ENCODE results near the gene ARHGEF11.

The ARHGEF11 gene

GRCh38 chr1:156912861-156913808 is 132.4 kb downstream of the ARHGEF11 start:
- FAIRE-seq (no peak), DNase-seq (ENCODE audit: insufficient read length, low spot score) (no peak)

- FAIRE-seq (no peak), DNase-seq (ENCODE audit: insufficient read length, low spot score) (no peak)
Observed at GRCh38 chr1:156912310-156912709, 133.2 kb downstream of the ARHGEF11 start.

- no peak for DNase-seq (ENCODE audit: insufficient read length, low spot score)
- FAIRE-seq: no peak
Observed at GRCh38 chr1:156911577-156912298, 133.8 kb downstream of the ARHGEF11 start.

GRCh38 chr1:156910309-156910782 is 135.2 kb downstream of the ARHGEF11 start:
- FAIRE-seq: no peak

GRCh38 chr1:156909671-156910070 is 135.9 kb downstream of the ARHGEF11 start:
- FAIRE-seq (no peak), DNase-seq (ENCODE audit: insufficient read length, low spot score) (no peak)

More at GRCh38 chr1:156910309-156910782, 135.2 kb downstream of the ARHGEF11 start:
- no peak for DNase-seq (ENCODE audit: insufficient read length, low spot score)

GRCh38 chr1:156908955-156909354 is 136.6 kb downstream of the ARHGEF11 start:
- FAIRE-seq: no peak
- DNase-seq (ENCODE audit: insufficient read length, low spot score): no peak

GRCh38 chr1:156908541-156908940 is 137.0 kb downstream of the ARHGEF11 start:
- FAIRE-seq (no peak), DNase-seq (ENCODE audit: insufficient read length, low spot score) (no peak)

- DNase-seq (ENCODE audit: insufficient read length, low spot score) (no peak), FAIRE-seq (no peak)
Observed at GRCh38 chr1:156906206-156906906, 139.2 kb downstream of the ARHGEF11 start.

- DNase-seq (ENCODE audit: insufficient read length, low spot score) (no peak), FAIRE-seq (no peak)
Observed at GRCh38 chr1:156905651-156906050, 139.9 kb downstream of the ARHGEF11 start.

- no peak for FAIRE-seq
- no peak for DNase-seq (ENCODE audit: insufficient read length, low spot score)
Observed at GRCh38 chr1:156905176-156905575, 140.4 kb downstream of the ARHGEF11 start.

- FAIRE-seq (no peak), DNase-seq (ENCODE audit: insufficient read length, low spot score) (no peak)
Observed at GRCh38 chr1:156904187-156904959, 141.2 kb downstream of the ARHGEF11 start.

- FAIRE-seq (no peak), DNase-seq (ENCODE audit: insufficient read length, low spot score) (no peak)
Observed at GRCh38 chr1:156903328-156904091, 142.0 kb downstream of the ARHGEF11 start.

- DNase-seq (ENCODE audit: insufficient read length, low spot score): no peak
- FAIRE-seq: no peak
Observed at GRCh38 chr1:156901966-156902915, 143.3 kb downstream of the ARHGEF11 start.

GRCh38 chr1:156901590-156901900 is 144.0 kb downstream of the ARHGEF11 start:
- FAIRE-seq (no peak), DNase-seq (ENCODE audit: insufficient read length, low spot score) (no peak)

- no peak for DNase-seq (ENCODE audit: insufficient read length, low spot score)
- FAIRE-seq: no peak
Observed at GRCh38 chr1:156900896-156901589, 144.5 kb downstream of the ARHGEF11 start.

- FAIRE-seq (no peak), DNase-seq (ENCODE audit: insufficient read length, low spot score) (no peak)
Observed at GRCh38 chr1:156899956-156900718, 145.4 kb downstream of the ARHGEF11 start.

- FAIRE-seq (no peak), DNase-seq (ENCODE audit: insufficient read length, low spot score) (no peak)
Observed at GRCh38 chr1:156898971-156899664, 146.4 kb downstream of the ARHGEF11 start.
